HepG2 (cell line): ENCODE data around the gene ZMYND10. TPM values are rescaled to one million over a fixed set of nuclear protein-coding genes. Genes with fewer than 3 reads are reported as not detected.

Source experiments
- ATAC-seq: fragments of 200-7000 bp; cut with Tn5 transposase; 3 replicates; pipeline ENCODE4 v1.9.1; 2020; ENCODE audit warnings: mild to moderate bottlenecking, moderate library complexity
- BruUV-seq: library from RNA; stranded (reverse); fragments of 400-500 nt; replicated peaks from 2 replicates; lab custom pipeline; 2021; lab: Mats Ljungman, UMichigan
- CTCF ChIA-PET: fragments of 300-600 bp; formaldehyde crosslinking; extraction: SDS; loops from one replicate; lab custom pipeline; 2021; ENCODE audit warnings: low total read pairs, inconsistent platforms, low intra/inter-chr PET ratio; lab: Yijun Ruan, JAX
- POLR2A ChIA-PET: fragments of 350-600 bp; sonication (Branson Sonifier 250); formaldehyde crosslinking; loops from one replicate; lab custom pipeline; 2020; ENCODE audit warnings: antibody characterized with exemption, inconsistent platforms; lab: Yijun Ruan, JAX
- DNase-seq: peaks from one replicate; pipeline ENCODE4 v3.0.0-alpha.2; 2015; ENCODE audit warnings: low spot score
- FAIRE-seq: peaks from 3 replicates; lab custom pipeline; 2011; peaks lifted over from hg19 to GRCh38; lab: Jason Lieb, UNC
- H2AFZ ChIP-seq: one replicate; pipeline ENCODE4 v1.6.1; 2011; ENCODE audit warnings: low read length, inconsistent platforms
- H3K27ac ChIP-seq: fragments of 300-600 bp; 3 replicates; pipeline ENCODE4 v1.8.0; 2011; ENCODE audit warnings: mixed run types, mild to moderate bottlenecking, mixed read lengths, low read length, inconsistent platforms; ENCODE audit not compliant: insufficient read depth; ENCODE audit errors: extremely low read length
- H3K27me3 ChIP-seq, 2 experiments: fragments of 200-600 bp in 1 of 2; 2 replicates in 1 of 2; 3 replicates in 1 of 2; pipeline versions ENCODE4 v1.6.0 to v1.8.0; 2011; ENCODE audit warnings: low read length in 2 of 2, mild to moderate bottlenecking in 2 of 2, moderate library complexity in 2 of 2, inconsistent platforms in 1 of 2; ENCODE audit not compliant: insufficient read depth in 2 of 2, control insufficient read depth in 1 of 2
- H3K36me3 ChIP-seq, 2 experiments: fragments of 200-600 bp in 1 of 2; replicated peaks in 1 of 2; 2 replicates in 1 of 2; 3 replicates in 1 of 2; pipeline versions ENCODE4 v1.5.1 to v1.8.0; 2011; ENCODE audit warnings: low read length in 2 of 2, inconsistent platforms in 1 of 2; ENCODE audit not compliant: insufficient read depth in 2 of 2, control insufficient read depth in 1 of 2
- H3K4me1 ChIP-seq: 2 replicates; pipeline ENCODE4 v1.5.1; 2012; ENCODE audit warnings: low read length, inconsistent platforms; ENCODE audit not compliant: insufficient read depth
- H3K4me2 ChIP-seq: 2 replicates; pipeline ENCODE4 v1.6.0; 2011; ENCODE audit warnings: low read depth, low read length, inconsistent platforms
- H3K4me3 ChIP-seq, 3 experiments: fragments of 200-600 bp in 1 of 3; sonication (generic), shearing (Covaris generic) in 1 of 3; replicated peaks in 1 of 3; 2 replicates each; pipeline ENCODE4 v1.5.1; 2011 to 2016; ENCODE audit warnings: low read length in 3 of 3, inconsistent platforms in 2 of 3, low read depth in 2 of 3, mild to moderate bottlenecking in 2 of 3, control low read depth in 1 of 3, mixed read lengths in 1 of 3; ENCODE audit not compliant: insufficient read depth in 1 of 3
- H3K79me2 ChIP-seq: one replicate; pipeline ENCODE4 v1.6.1; 2011; ENCODE audit warnings: low read length, inconsistent platforms; ENCODE audit not compliant: insufficient read depth
- H3K9ac ChIP-seq: 2 replicates; pipeline ENCODE4 v1.6.0; 2011; ENCODE audit warnings: mild to moderate bottlenecking, low read depth, low read length, inconsistent platforms; ENCODE audit not compliant: insufficient read depth
- H3K9me3 ChIP-seq: 2 replicates; pipeline ENCODE4 v1.5.1; 2012; ENCODE audit warnings: mild to moderate bottlenecking, low read length
- H4K20me1 ChIP-seq: 2 replicates; pipeline ENCODE4 v1.6.0; 2011; ENCODE audit warnings: inconsistent platforms, mild to moderate bottlenecking, low read length, moderate library complexity; ENCODE audit not compliant: insufficient read depth
- BATF2 ChIP-seq: sonication (generic); formaldehyde crosslinking; IDR thresholded peaks from 2 replicates; pipeline ENCODE4 v1.8.0; 2022; ENCODE audit warnings: mild to moderate bottlenecking, missing genetic modification reagents, moderate library complexity
- GATA4 ChIP-seq: sonication (generic); IDR thresholded peaks from 2 replicates; pipeline ENCODE4 v1.6.1; 2016; ENCODE audit warnings: antibody characterized with exemption, low read depth, borderline replicate concordance
- KAT8 ChIP-seq: IDR thresholded peaks from 2 replicates; pipeline ENCODE4 v1.6.1; 2016; ENCODE audit warnings: missing genetic modification reagents, missing compliant biosample characterization
- KLF6 ChIP-seq: IDR thresholded peaks from 2 replicates; pipeline ENCODE4 v1.8.0; 2016; ENCODE audit warnings: missing biosample characterization, missing genetic modification reagents
- LBX2 ChIP-seq: sonication (generic); formaldehyde crosslinking; IDR thresholded peaks from 2 replicates; pipeline ENCODE4 v1.5.0; 2020; ENCODE audit warnings: missing genetic modification reagents, mild to moderate bottlenecking, borderline replicate concordance
- MED1 ChIP-seq: sonication (generic); formaldehyde crosslinking; IDR thresholded peaks from 2 replicates; pipeline ENCODE4 v1.4.0; 2020; ENCODE audit warnings: missing genetic modification reagents
- PAXIP1 ChIP-seq: sonication (generic); formaldehyde crosslinking; conservative IDR thresholded peaks from 2 replicates; pipeline ENCODE4 v1.4.0; 2020; ENCODE audit warnings: mild to moderate bottlenecking, missing genetic modification reagents, moderate library complexity
- PRPF4 ChIP-seq: fragments of 200-400 bp; formaldehyde crosslinking; IDR thresholded peaks from 2 replicates; pipeline ENCODE4 v1.6.1; 2016; ENCODE audit warnings: low read length, low read depth; ENCODE audit not compliant: poor library complexity, severe bottlenecking
- REL ChIP-seq: sonication (generic); formaldehyde crosslinking; conservative IDR thresholded peaks from 2 replicates; pipeline ENCODE4 v1.8.0; 2022; ENCODE audit warnings: mild to moderate bottlenecking, missing genetic modification reagents, moderate library complexity
- RELA ChIP-seq: sonication (generic); formaldehyde crosslinking; IDR thresholded peaks from 2 replicates; pipeline ENCODE4 v1.4.0; 2020; ENCODE audit warnings: missing genetic modification reagents
- RXRB ChIP-seq: IDR thresholded peaks from 2 replicates; pipeline ENCODE4 v1.6.1; 2016; ENCODE audit warnings: borderline replicate concordance, missing genetic modification reagents, missing compliant biosample characterization
- TSC22D2 ChIP-seq: sonication (generic); formaldehyde crosslinking; IDR thresholded peaks from 2 replicates; pipeline ENCODE4 v1.5.1; 2020; ENCODE audit warnings: missing genetic modification reagents, mild to moderate bottlenecking, borderline replicate concordance
- WIZ ChIP-seq: sonication (generic); formaldehyde crosslinking; IDR thresholded peaks from 2 replicates; pipeline ENCODE4 v1.5.1; 2020; ENCODE audit warnings: mild to moderate bottlenecking, missing genetic modification reagents
- ZNF24 ChIP-seq: fragments of 450-650 bp; IDR thresholded peaks from 2 replicates; pipeline ENCODE4 v1.6.1; 2017; ENCODE audit warnings: antibody characterized with exemption, mild to moderate bottlenecking
- ZNF513 ChIP-seq: sonication (generic); formaldehyde crosslinking; conservative IDR thresholded peaks from 2 replicates; pipeline ENCODE4 v1.5.0; 2020; ENCODE audit warnings: missing genetic modification reagents
- ZNF567 ChIP-seq: sonication (generic); formaldehyde crosslinking; IDR thresholded peaks from 2 replicates; pipeline ENCODE4 v1.8.1; 2023; ENCODE audit warnings: mild to moderate bottlenecking, missing genetic modification reagents, borderline replicate concordance
- ZNF768 ChIP-seq: sonication (generic); formaldehyde crosslinking; IDR thresholded peaks from 2 replicates; pipeline ENCODE4 v1.4.0; 2020; ENCODE audit warnings: missing genetic modification reagents
- WGBS: methylation state at CpG from one replicate; pipeline ENCODE4 v1.1.6; 2017; ENCODE audit warnings: low lambda C conversion rate; 5-methylcytosine and 5-hydroxymethylcytosine counted together
- in situ Hi-C: cut with HindIII; loops from 2 replicates; pipeline ENCODE4 v1.10.0; 2017; ENCODE audit warnings: low pct_unique_long_range_greater_than_20kb; ENCODE audit not compliant: extremely low pct_ligation_motif_present
- intact Hi-C: fragments of 100-400 bp; cut with micrococcal nuclease; formaldehyde crosslinking; loops from one replicate; pipeline ENCODE4 v1.10.0; 2022; ENCODE audit not compliant: unreplicated experiment
- polyA plus RNA-seq, 8 experiments: library from polyadenylated mRNA; depleted of rRNA in 3 of 8; stranded (reverse) in 7 of 8; unstranded in 1 of 8; fragments of >200 nt; fragmentation: Illumina TruSeq in 4 of 8; extraction: Trizol in 4 of 8; gene quantifications; 2 replicates each; pipeline versions ENCODE4 v1.2.1 to v1.2.3, GENCODE V29; 2011 to 2016; ENCODE audit warnings: low read depth in 4 of 8, missing spikeins in 1 of 8, mixed read lengths in 1 of 8; ENCODE audit not compliant: insufficient read depth in 1 of 8
- total RNA-seq, 5 experiments: library from RNA; depleted of rRNA; stranded (reverse); fragments of >200 nt; fragmentation: Illumina TruSeq; extraction: Trizol; gene quantifications; 2 replicates each; pipeline ENCODE4 v1.2.3, GENCODE V29; 2016; ENCODE audit warnings: low read depth in 1 of 5

ZMYND10 gene
- total and polyA plus RNA-seq, 2 of the 13 experiments (the other 11 are each of a cell fraction or from before 2014, with no cell fraction given): 0.60 to 0.74 TPM

GRCh38 chr3:50350527-50351322 lies 5.2 kb upstream of the ZMYND10 start, which contains the start of the genes CYB561D2 and NPRL2:
TSS of gene CYB561D2 (plus strand) at chr3:50350862. CDS start at chr3:50351434, 572 bp downstream.
TSS of gene NPRL2 (minus strand) at chr3:50350775. CDS start at chr3:50350652, 123 bp downstream.
- Histone ChIP-seq H2AFZ (peak within 1 kb of the TSS; percentile 58), H4K20me1 (0 out of 2 replicates have a peak, but pooled peaks cover 3% of the 10 kb centered on the region), H3K9me3 (no peaks in the 10 kb centered on the region), H3K36me3 (peaks cover 9 to 40% of the 10 kb centered on the region in 2 experiments; a peak in 4 of 5 replicates), H3K27me3 (no peaks in the 10 kb centered on the region), H3K9ac (peak within 1 kb of the TSS; percentile 76), H3K4me1 (peaks cover 58% of the 10 kb centered on the region), H3K4me3 (peak within 1 kb of the TSS; percentile 68 to 85 (median 77)), H3K4me2 (peak within 1 kb of the TSS; percentile 99), H3K27ac (peak within 1 kb of the TSS; percentile 65), H3K79me2 (peaks cover 16% of the 10 kb centered on the region)
- peak; percentile 90 for DNase-seq
- ChIA-PET CTCF (no interaction called here), POLR2A (interaction anchor here (0.8 to 2.7 kb wide), 14 partner anchors 8 to 268 kb away, joined by 3 to 60 read pairs (median 5); partner anchors contain the start of genes GNAI2, HEMK1, HYAL1 and HYAL3)
- in situ Hi-C loops (no loop called here), intact Hi-C loops (no loop called here)
- peak; percentile 91 for ATAC-seq
- BruUV-seq: no TSS peak
- peak; percentile 83 for FAIRE-seq
- 2% methylated on average over 18 of the region's 64 CpGs for WGBS
- no peak for TF ChIP-seq PRPF4
- peak; percentile 91 for TF ChIP-seq ZNF567
- peak; percentile 94 for TF ChIP-seq KAT8 (CRISPR knock-in tag)
- TF ChIP-seq BATF2 (CRISPR knock-in tag): peak; percentile 83; the same call in 1 of the 2 replicates
- TF ChIP-seq KLF6 (CRISPR knock-in tag): peak; percentile 97
- 0 out of 2 replicates have a peak, but pooled peaks have one; percentile 41 for TF ChIP-seq RELA (CRISPR knock-in tag)
- TF ChIP-seq RXRB (CRISPR knock-in tag): peak; percentile 75
- TF ChIP-seq MED1: peak; percentile 71; the same call in 1 of the 2 replicates
- TF ChIP-seq ZNF24: no peak
- TF ChIP-seq GATA4: peak; percentile 47; the same call in 1 of the 2 replicates
- peak; percentile 26; the same call in 1 of the 2 replicates for TF ChIP-seq ZNF513
- TF ChIP-seq PAXIP1: peak; percentile 31; the same call in 1 of the 2 replicates
- peak; percentile 99 for TF ChIP-seq LBX2
- TF ChIP-seq TSC22D2: peak; percentile 91; the same call in 1 of the 2 replicates
- TF ChIP-seq WIZ (CRISPR knock-in tag): peak; percentile 77; the same call in 1 of the 2 replicates
- TF ChIP-seq ZNF768 (CRISPR knock-in tag): peak; percentile 85
- TF ChIP-seq REL (CRISPR knock-in tag): peak; percentile 92
